Measurements from ENCODE around the gene ALK. TPM values are rescaled to one million over a fixed set of nuclear protein-coding genes. Genes with fewer than 3 reads are reported as not detected.
"Not testable (repeated sequence)": the region's sequence is repeated elsewhere in the genome, so short reads cannot be mapped to it uniquely, and the experiment has no call there.

The ALK gene
- total RNA-seq, 1 donor from 2014 or later = not detected

DNA sequence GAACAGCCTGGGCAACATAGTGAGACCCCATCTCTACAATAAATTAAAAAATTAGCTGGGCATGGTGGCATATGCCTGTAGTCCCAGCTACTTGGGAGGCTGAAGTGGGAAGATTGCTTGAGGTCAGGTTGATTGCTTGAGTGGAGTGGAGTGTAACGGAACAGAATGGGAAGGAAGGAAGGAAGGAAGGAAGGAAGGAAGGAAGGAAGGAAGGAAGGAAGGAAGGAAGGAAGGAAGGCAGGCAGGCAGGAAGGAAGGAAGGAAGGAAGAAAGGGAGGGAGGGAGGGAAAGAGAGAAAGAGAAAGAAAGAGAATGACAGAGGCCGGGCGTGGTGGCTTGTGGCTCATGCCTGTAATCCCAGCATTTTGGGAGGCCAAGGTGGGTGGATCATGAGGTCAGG, 170.9 kb downstream of the ALK start:
- H3K36me3 Mint-ChIP-seq (ENCODE audit: low read depth); DNase-seq (ENCODE audit: low spot score); H3K27ac Mint-ChIP-seq; H3K4me1 Mint-ChIP-seq (ENCODE audit: low read depth); H3K9me3 Mint-ChIP-seq; H3K27me3 Mint-ChIP-seq (ENCODE audit: insufficient read depth); intact Hi-C loops (cut with micrococcal nuclease); H3K4me3 Mint-ChIP-seq: not testable (repeated sequence)

DNA sequence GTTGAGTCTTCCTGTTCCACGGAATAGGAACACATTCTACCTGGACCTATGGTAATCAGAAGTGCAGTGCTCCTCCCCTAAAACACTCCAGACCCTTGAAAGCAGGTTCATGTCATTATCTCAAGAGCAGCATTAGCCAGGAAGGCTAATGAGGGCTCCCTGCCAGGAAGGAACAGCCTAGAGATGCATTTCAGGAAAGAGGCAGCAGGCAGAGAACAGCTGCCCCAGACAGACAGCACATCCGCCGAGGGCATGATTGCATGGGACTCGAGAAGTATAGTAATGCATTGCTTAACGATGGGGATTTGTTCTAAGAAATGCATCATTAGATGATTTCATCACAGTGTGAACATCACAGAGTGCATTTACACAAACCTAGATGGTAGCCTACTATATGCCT, 171.5 kb downstream of the ALK start:
- DNase-seq (ENCODE audit: low spot score) = no peak
- Mint-ChIP-seq H3K27me3 (ENCODE audit: insufficient read depth) (peaks cover 3% of the 10 kb centered on the region), H3K36me3 (ENCODE audit: low read depth) (no peaks in the 10 kb centered on the region), H3K9me3 (no peaks in the 10 kb centered on the region), H3K27ac (no peak overlapping the region), H3K4me3 (no peak overlapping the region), H3K4me1 (ENCODE audit: low read depth) (no peaks in the 10 kb centered on the region)
- intact Hi-C loops (cut with micrococcal nuclease) = no loop called here

DNA sequence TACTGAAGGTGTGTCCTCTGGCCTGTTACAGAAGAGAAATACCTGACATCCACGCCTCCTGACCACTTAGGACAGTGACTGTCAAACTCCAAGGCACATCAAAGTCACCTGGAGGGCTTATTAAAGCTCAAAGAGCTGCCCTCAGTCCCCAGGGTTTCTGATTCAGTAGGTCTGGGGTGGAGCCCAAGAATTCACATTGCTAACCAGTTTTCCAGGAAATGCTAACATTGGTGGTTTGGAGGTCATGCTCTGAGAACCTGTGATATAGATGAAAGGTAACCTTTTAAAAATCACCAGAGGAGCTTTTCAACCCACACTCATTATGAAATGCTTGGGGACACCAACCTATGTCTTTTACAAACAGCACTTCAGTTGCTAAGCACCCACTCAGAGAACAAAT, 172.3 kb downstream of the ALK start:
- no peaks in the 10 kb centered on the region for H3K4me1 Mint-ChIP-seq (ENCODE audit: low read depth)
- peaks cover 3% of the 10 kb centered on the region for H3K27me3 Mint-ChIP-seq (ENCODE audit: insufficient read depth)

DNA sequence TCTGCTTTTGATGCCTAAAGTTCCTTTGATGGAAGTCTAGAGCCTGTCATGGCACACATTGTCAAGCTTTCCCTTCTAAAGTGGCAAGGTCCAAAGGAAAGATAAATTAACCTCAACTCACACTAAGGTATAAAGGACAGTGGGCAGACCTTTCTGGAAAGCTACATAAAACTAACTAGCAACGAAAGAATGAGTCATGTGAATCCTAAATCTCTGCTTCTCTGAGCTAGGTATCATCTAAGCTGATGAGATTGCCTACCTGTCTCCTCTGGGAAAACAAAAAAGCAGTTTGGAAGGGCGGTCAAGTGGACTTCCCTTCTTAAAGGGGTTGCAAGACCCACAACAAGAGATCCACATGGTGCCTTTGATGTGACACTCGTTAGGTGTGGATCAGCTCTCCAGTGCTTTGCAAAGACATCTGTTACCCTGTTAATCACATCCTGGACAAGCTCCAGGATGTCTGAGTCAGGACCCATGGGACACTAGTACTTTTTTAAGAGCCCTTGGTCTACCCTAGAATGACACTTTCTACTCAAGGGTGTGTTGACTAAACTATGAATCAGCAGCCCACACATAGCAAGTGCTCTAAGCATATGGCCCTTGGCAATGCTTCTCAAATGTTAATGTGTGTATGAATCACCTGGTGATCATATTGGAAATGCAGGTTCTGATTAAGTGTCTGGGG, 173.5 kb downstream of the ALK start:
- no peaks in the 10 kb centered on the region for H3K4me1 Mint-ChIP-seq (ENCODE audit: low read depth)
- intact Hi-C loops (cut with micrococcal nuclease) = no loop called here

More for the DNA sequence above, 172.3 kb downstream of the ALK start:
- intact Hi-C loops (cut with micrococcal nuclease) = no loop called here
- Mint-ChIP-seq H3K4me3 (no peak overlapping the region), H3K9me3 (no peaks in the 10 kb centered on the region), H3K36me3 (ENCODE audit: low read depth) (no peaks in the 10 kb centered on the region), H3K27ac (no peak overlapping the region)
- DNase-seq (ENCODE audit: low spot score) = no peak

DNA sequence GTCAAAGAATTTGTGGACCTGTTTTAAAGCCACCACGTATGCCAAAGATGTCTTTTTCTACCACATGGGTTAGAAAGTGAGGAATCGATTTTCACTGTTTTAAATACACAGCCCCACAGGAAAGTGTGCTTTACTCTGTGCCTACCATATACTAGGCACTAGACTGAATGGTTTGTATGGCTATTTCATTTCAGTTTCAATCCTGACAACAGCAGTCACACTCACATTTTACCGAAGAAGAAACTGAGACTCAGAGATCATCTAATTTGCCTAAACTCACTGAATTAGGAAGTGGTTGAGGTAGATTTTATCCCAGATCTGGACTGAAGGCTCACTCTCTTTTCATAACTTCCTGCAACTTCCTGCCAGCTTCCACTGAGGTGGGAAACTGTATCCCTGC, 176.4 kb downstream of the ALK start:
- Mint-ChIP-seq H3K9me3 (no peaks in the 10 kb centered on the region), H3K36me3 (ENCODE audit: low read depth) (no peaks in the 10 kb centered on the region), H3K4me1 (ENCODE audit: low read depth) (no peaks in the 10 kb centered on the region), H3K27me3 (ENCODE audit: insufficient read depth) (peaks cover 3% of the 10 kb centered on the region), H3K27ac (no peak overlapping the region), H3K4me3 (no peak overlapping the region)
- DNase-seq (ENCODE audit: low spot score) = no peak
- intact Hi-C loops (cut with micrococcal nuclease) = no loop called here

More for the DNA sequence above, 173.5 kb downstream of the ALK start:
- Mint-ChIP-seq H3K27ac (no peak overlapping the region), H3K4me3 (no peak overlapping the region), H3K9me3 (no peaks in the 10 kb centered on the region), H3K27me3 (ENCODE audit: insufficient read depth) (peaks cover 3% of the 10 kb centered on the region), H3K36me3 (ENCODE audit: low read depth) (no peaks in the 10 kb centered on the region)
- DNase-seq (ENCODE audit: low spot score) = no peak

DNA sequence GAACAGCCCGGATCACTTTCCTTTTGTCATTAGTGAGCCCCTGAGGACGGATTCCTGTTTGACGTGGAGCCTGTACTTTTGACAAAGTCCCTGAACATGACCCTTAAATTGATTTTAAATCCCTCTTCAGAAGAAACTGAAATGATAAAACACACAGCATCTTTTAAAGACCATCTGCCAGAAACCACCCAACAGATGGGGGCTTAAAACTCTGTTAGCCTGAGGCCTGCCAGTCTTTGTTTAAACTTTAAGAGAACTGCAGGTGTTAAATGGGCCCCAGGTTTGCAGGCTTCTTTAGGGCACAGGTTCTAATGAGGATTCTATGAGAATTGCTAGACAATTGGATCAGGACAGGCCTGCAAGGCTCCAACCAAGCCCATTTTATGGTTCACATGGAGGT, 177.9 kb downstream of the ALK start:
- no peaks in the 10 kb centered on the region for H3K4me1 Mint-ChIP-seq (ENCODE audit: low read depth)
- H3K9me3 Mint-ChIP-seq = no peaks in the 10 kb centered on the region
- H3K36me3 Mint-ChIP-seq (ENCODE audit: low read depth) = no peaks in the 10 kb centered on the region
- intact Hi-C loops (cut with micrococcal nuclease) = no loop called here
- H3K27me3 Mint-ChIP-seq (ENCODE audit: insufficient read depth) = peaks cover 3% of the 10 kb centered on the region
- H3K27ac Mint-ChIP-seq = no peak overlapping the region
- no peak for DNase-seq (ENCODE audit: low spot score)
- H3K4me3 Mint-ChIP-seq = no peak overlapping the region

DNA sequence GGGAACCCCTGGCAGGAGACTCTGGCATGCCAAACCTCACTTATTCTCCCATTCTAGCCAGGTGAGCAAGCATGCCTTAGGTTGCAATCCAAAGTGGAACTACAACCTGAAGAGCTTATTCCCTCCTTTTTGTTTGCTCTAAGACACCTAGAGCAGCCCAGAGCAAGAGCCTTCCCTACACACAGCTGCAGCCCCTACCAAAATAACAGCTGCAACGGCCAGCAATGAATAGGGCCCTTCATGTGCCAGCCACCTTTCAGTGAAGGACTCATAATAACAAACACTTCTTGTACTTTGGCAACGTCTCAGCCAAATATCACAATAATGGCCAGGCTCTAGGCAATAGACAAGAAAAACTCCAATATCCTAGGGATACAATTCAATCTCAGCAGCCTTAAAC, 178.7 kb downstream of the ALK start:
- H3K4me1 Mint-ChIP-seq (ENCODE audit: low read depth) = no peaks in the 10 kb centered on the region
- peaks cover 3% of the 10 kb centered on the region for H3K27me3 Mint-ChIP-seq (ENCODE audit: insufficient read depth)
- H3K36me3 Mint-ChIP-seq (ENCODE audit: low read depth) = no peaks in the 10 kb centered on the region
- H3K4me3 Mint-ChIP-seq = no peak overlapping the region
- DNase-seq (ENCODE audit: low spot score) = no peak
- intact Hi-C loops (cut with micrococcal nuclease) = no loop called here
- no peak overlapping the region for H3K27ac Mint-ChIP-seq
- no peaks in the 10 kb centered on the region for H3K9me3 Mint-ChIP-seq

DNA sequence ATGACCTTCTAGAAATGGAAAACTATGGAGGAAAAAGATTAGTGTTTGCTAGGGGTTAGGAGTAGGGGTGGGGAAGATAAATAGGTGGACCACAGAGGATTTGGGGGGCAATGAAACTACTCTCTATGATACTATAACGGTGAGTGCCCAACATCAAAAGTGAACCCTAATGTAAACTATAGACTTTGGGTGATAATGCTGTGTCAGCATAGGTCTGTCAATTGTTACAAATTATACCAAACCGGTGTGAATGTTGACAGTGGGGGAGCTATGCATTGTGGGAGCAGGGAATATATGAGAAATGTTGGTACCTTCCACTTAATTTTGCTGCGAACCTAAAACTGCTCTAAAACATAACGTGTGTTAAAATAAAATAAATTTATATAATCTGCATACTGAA, 180.3 kb downstream of the ALK start:
- Mint-ChIP-seq H3K4me3 (no peak overlapping the region), H3K27me3 (ENCODE audit: insufficient read depth) (peaks cover 3% of the 10 kb centered on the region), H3K36me3 (ENCODE audit: low read depth) (no peaks in the 10 kb centered on the region)

DNA sequence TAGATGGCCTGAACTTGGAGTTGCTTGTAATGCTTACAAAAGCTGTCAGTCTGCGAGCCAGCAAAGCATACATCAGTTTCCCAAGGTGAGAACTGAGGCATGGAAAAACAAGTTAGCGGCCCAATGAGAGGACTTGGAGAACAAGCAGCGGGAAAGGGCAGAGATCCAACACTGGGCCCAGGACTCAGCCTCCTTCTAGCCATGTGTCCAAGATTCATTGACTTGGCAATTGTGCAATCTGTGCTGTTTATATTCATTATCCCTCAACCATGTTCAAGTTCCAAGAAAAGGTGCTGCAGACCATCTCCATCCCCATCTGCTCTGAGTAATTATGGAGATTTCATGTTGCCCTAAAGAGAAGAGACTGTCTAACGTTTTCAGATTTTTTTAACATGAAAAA, 187.4 kb downstream of the ALK start:
- DNase-seq (ENCODE audit: low spot score) = no peak
- intact Hi-C loops (cut with micrococcal nuclease) = no loop called here
- no peaks in the 10 kb centered on the region for H3K4me1 Mint-ChIP-seq (ENCODE audit: low read depth)

More for the DNA sequence above, 180.3 kb downstream of the ALK start:
- DNase-seq (ENCODE audit: low spot score) = no peak
- no peak overlapping the region for H3K27ac Mint-ChIP-seq
- no peaks in the 10 kb centered on the region for H3K4me1 Mint-ChIP-seq (ENCODE audit: low read depth)
- intact Hi-C loops (cut with micrococcal nuclease) = no loop called here
- H3K9me3 Mint-ChIP-seq = no peaks in the 10 kb centered on the region

DNA sequence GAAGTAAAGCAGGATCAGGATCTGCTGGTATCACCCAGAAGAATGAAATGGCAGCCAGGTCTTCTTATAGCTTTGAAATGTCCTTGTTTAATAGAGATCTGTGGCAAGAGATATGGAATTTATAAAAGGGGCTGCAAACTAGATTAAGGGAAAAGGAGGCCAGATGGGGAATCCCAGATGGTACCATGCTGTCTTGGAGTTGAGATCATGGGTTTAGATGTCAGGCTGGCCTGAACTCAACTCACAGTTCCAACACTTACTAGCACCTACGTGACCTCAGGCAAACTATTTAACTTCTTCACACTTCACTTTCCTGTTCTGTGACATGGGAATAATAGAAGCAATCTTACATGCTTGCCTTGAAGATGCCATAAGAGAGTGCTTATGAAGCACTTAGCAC, 188.2 kb downstream of the ALK start:
- no peak overlapping the region for H3K27ac Mint-ChIP-seq
- H3K4me3 Mint-ChIP-seq = no peak overlapping the region
- no peak for DNase-seq (ENCODE audit: low spot score)
- no peaks in the 10 kb centered on the region for H3K27me3 Mint-ChIP-seq (ENCODE audit: insufficient read depth)
- no peaks in the 10 kb centered on the region for H3K4me1 Mint-ChIP-seq (ENCODE audit: low read depth)
- no peaks in the 10 kb centered on the region for H3K9me3 Mint-ChIP-seq
- no peaks in the 10 kb centered on the region for H3K36me3 Mint-ChIP-seq (ENCODE audit: low read depth)
- intact Hi-C loops (cut with micrococcal nuclease) = no loop called here

More for the DNA sequence above, 187.4 kb downstream of the ALK start:
- H3K4me3 Mint-ChIP-seq = no peak overlapping the region
- no peaks in the 10 kb centered on the region for H3K9me3 Mint-ChIP-seq
- no peaks in the 10 kb centered on the region for H3K36me3 Mint-ChIP-seq (ENCODE audit: low read depth)
- no peak overlapping the region for H3K27ac Mint-ChIP-seq
- H3K27me3 Mint-ChIP-seq (ENCODE audit: insufficient read depth) = no peaks in the 10 kb centered on the region

DNA sequence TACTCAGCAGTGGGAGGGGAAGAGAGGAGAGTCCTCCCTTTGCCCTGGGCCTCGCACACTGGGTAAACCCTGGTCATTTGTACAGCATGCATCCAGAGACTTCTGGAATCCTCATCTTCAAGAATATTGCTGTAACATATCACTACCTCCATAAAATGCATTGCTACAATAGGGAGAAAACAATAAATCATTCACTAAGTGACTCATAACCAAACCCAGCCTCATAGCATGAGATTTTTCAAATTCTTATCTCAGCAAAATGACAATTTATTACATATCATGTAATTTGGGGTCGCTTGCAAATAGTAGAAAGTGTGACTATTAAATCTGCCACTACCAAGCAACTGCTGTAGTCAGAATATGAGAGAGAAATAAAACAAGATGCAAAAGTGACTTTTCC, 189.4 kb downstream of the ALK start:
- no peak overlapping the region for H3K27ac Mint-ChIP-seq
- no peaks in the 10 kb centered on the region for H3K4me1 Mint-ChIP-seq (ENCODE audit: low read depth)
- H3K4me3 Mint-ChIP-seq = no peak overlapping the region

DNA sequence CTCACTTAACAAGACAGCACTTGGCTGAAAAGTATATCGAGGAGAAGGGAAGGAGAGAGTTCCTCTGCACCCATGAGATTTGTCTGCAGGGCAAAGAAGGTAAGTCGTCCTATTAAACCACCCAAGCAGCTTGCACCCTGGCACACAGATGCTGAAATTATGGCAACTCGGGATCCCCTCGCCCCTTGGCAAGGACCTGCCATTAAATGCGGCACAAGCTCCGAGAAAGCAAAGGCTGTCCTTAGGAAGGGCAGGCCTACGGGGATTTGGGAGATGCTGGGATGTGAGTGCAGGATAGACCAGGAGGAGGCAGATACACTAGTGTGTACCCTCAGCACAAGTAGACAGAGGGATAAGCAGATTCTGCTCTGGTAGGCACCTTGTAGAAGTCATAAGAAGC, 191.5 kb downstream of the ALK start:
- no peak for DNase-seq (ENCODE audit: low spot score)
- Mint-ChIP-seq H3K4me1 (ENCODE audit: low read depth) (no peaks in the 10 kb centered on the region), H3K4me3 (no peak overlapping the region), H3K9me3 (no peaks in the 10 kb centered on the region), H3K27me3 (ENCODE audit: insufficient read depth) (peaks cover 4% of the 10 kb centered on the region), H3K36me3 (ENCODE audit: low read depth) (no peaks in the 10 kb centered on the region), H3K27ac (no peak overlapping the region)
- intact Hi-C loops (cut with micrococcal nuclease) = no loop called here

More for the DNA sequence above, 189.4 kb downstream of the ALK start:
- H3K27me3 Mint-ChIP-seq (ENCODE audit: insufficient read depth) = peaks cover 4% of the 10 kb centered on the region
- intact Hi-C loops (cut with micrococcal nuclease) = no loop called here
- no peaks in the 10 kb centered on the region for H3K36me3 Mint-ChIP-seq (ENCODE audit: low read depth)
- H3K9me3 Mint-ChIP-seq = no peaks in the 10 kb centered on the region
- no peak for DNase-seq (ENCODE audit: low spot score)

DNA sequence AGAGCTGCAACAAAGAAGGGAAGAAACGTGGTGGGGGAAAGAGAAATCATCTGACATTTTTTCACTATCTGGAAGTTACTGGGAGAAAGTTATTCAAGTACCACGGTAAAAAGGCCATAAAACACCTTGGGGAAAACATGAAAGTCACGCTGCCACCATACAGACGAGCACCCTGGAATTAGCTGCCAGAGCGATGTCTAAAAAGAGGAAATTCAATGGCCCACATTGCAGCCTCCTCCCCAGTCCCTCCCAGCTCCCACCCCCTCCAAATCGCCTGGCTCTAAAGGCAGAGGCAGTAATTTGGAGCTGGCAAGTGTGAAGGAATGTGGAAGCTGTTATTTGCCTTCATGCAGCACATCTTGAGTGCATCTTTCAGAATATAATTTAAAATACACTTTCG, 192.0 kb downstream of the ALK start:
- Mint-ChIP-seq H3K9me3 (no peaks in the 10 kb centered on the region), H3K4me1 (ENCODE audit: low read depth) (no peaks in the 10 kb centered on the region), H3K36me3 (ENCODE audit: low read depth) (no peaks in the 10 kb centered on the region), H3K27ac (no peak overlapping the region), H3K4me3 (no peak overlapping the region), H3K27me3 (ENCODE audit: insufficient read depth) (peaks cover 4% of the 10 kb centered on the region)
- intact Hi-C loops (cut with micrococcal nuclease) = no loop called here
- no peak for DNase-seq (ENCODE audit: low spot score)

DNA sequence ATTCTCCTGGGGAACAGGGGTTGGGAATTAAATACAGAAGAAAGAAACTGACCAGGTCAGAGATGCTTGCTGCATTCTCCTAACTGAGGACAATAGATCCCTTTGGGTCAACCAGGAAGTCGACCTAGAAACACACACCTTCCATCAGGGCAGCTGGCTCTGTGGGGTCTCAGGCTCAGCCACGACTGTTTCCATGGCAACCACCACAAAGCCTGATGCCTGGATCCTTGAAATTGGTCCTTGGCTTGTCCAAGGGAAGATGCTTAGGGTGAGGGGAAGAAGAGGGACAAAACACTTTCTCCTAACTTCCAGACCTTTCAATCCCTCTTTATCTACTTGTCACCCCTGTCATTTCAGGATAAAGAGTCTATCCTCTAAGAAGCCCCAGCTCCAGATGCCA, 194.4 kb downstream of the ALK start:
- intact Hi-C loops (cut with micrococcal nuclease) = no loop called here
- Mint-ChIP-seq H3K4me1 (ENCODE audit: low read depth) (no peaks in the 10 kb centered on the region), H3K36me3 (ENCODE audit: low read depth) (no peaks in the 10 kb centered on the region), H3K27me3 (ENCODE audit: insufficient read depth) (peaks cover 6% of the 10 kb centered on the region), H3K27ac (no peak overlapping the region), H3K9me3 (no peaks in the 10 kb centered on the region), H3K4me3 (no peak overlapping the region)
- no peak for DNase-seq (ENCODE audit: low spot score)
